ENCODE results near the gene SAP130. TPM values are rescaled to one million over a fixed set of nuclear protein-coding genes. Genes with fewer than 3 reads are reported as not detected.

Gene SAP130
- total and polyA plus RNA-seq, 4 donors = 3.3 to 5.3 (median 4.5) TPM

GRCh38 chr2:127910415-127910814, 117.4 kb downstream of the SAP130 start:
- Histone ChIP-seq H3K4me3 (ENCODE audit: low read depth in 1 of 3, low read length in 3 of 3) (no peak overlapping the region), H3K9ac (ENCODE audit: low read depth in 1 of 2, low read length in 2 of 2) (no peak overlapping the region), H3K27ac (ENCODE audit: low read depth in 1 of 2, low read length in 2 of 2) (no peak overlapping the region), H3K4me1 (ENCODE audit: control insufficient read depth in 4 of 4, insufficient read depth in 4 of 4, low read length in 3 of 4) (no peaks in the 10 kb centered on the region), H3K27me3 (ENCODE audit: control insufficient read depth in 4 of 4, insufficient read depth in 4 of 4, low read length in 3 of 4) (no peaks in the 10 kb centered on the region), H3K36me3 (ENCODE audit: control insufficient read depth in 4 of 4, insufficient read depth in 3 of 4, low read depth in 1 of 4, low read length in 3 of 4) (no peaks in the 10 kb centered on the region), H3K9me3 (ENCODE audit: control insufficient read depth in 4 of 4, low read length in 3 of 4) (no peaks in the 10 kb centered on the region)
- WGBS = 96% methylated on average over 3 of the region's 3 CpGs
- DNase-seq (ENCODE audit: low spot score) = no peak
- TF ChIP-seq REST (IDR thresholded peaks at IDR 0.05) = no peak
- no peak for TF ChIP-seq ZBTB33 (IDR thresholded peaks at IDR 0.05)
- no peak for TF ChIP-seq CTCF (IDR thresholded peaks at IDR 0.05; ENCODE audit: low read depth, low read length, missing input control)
- TF ChIP-seq RAD21 (IDR thresholded peaks at IDR 0.05) = no peak
- no peak for TF ChIP-seq GABPA (IDR thresholded peaks at IDR 0.05 in 1 of 2, conservative IDR thresholded peaks at IDR 0.05 in 1 of 2)
- TF ChIP-seq SP1 (IDR thresholded peaks at IDR 0.05) = no peak
- TF ChIP-seq MAX (IDR thresholded peaks at IDR 0.05) = no peak
- TF ChIP-seq HNF4A (conservative IDR thresholded peaks at IDR 0.05) = no peak
- TF ChIP-seq NR2F2 (IDR thresholded peaks at IDR 0.05) = no peak
- no peak for TF ChIP-seq ATF3 (IDR thresholded peaks at IDR 0.05)
- TF ChIP-seq RXRA (IDR thresholded peaks at IDR 0.05) = no peak
- TF ChIP-seq YY1 (IDR thresholded peaks at IDR 0.05) = no peak
- no peak for TF ChIP-seq HNF4G (IDR thresholded peaks at IDR 0.05)
- no peak for TF ChIP-seq TAF1 (conservative IDR thresholded peaks at IDR 0.05)

GRCh38 chr2:127909019-127909418, 118.8 kb downstream of the SAP130 start:
- Histone ChIP-seq H3K27ac (ENCODE audit: low read depth in 1 of 2, low read length in 2 of 2) (no peak overlapping the region), H3K4me1 (ENCODE audit: control insufficient read depth in 4 of 4, insufficient read depth in 4 of 4, low read length in 3 of 4) (no peaks in the 10 kb centered on the region), H3K36me3 (ENCODE audit: control insufficient read depth in 4 of 4, insufficient read depth in 3 of 4, low read depth in 1 of 4, low read length in 3 of 4) (no peaks in the 10 kb centered on the region), H3K4me3 (ENCODE audit: low read depth in 1 of 3, low read length in 3 of 3) (no peak overlapping the region), H3K9ac (ENCODE audit: low read depth in 1 of 2, low read length in 2 of 2) (no peak overlapping the region), H3K9me3 (ENCODE audit: control insufficient read depth in 4 of 4, low read length in 3 of 4) (no peaks in the 10 kb centered on the region), H3K27me3 (ENCODE audit: control insufficient read depth in 4 of 4, insufficient read depth in 4 of 4, low read length in 3 of 4) (no peaks in the 10 kb centered on the region)
- WGBS = 71% methylated on average over 6 of the region's 6 CpGs
- DNase-seq (ENCODE audit: low spot score) = no peak
- TF ChIP-seq RAD21 (IDR thresholded peaks at IDR 0.05) = no peak
- TF ChIP-seq EGR1 (IDR thresholded peaks at IDR 0.05; ENCODE audit: low read depth in 2 of 2) = no peak
- TF ChIP-seq HNF4G (IDR thresholded peaks at IDR 0.05) = no peak
- no peak for TF ChIP-seq JUND (IDR thresholded peaks at IDR 0.05)
- no peak for TF ChIP-seq TAF1 (conservative IDR thresholded peaks at IDR 0.05)
- no peak for TF ChIP-seq REST (IDR thresholded peaks at IDR 0.05)
- TF ChIP-seq YY1 (IDR thresholded peaks at IDR 0.05) = no peak
- no peak for TF ChIP-seq NR2F2 (IDR thresholded peaks at IDR 0.05)
- TF ChIP-seq SP1 (IDR thresholded peaks at IDR 0.05) = no peak
- TF ChIP-seq ATF3 (IDR thresholded peaks at IDR 0.05) = no peak
- no peak for TF ChIP-seq MAX (IDR thresholded peaks at IDR 0.05)
- TF ChIP-seq FOXA1 (IDR thresholded peaks at IDR 0.05) = no peak
- no peak for TF ChIP-seq RXRA (IDR thresholded peaks at IDR 0.05)
